LNCAP (cell line): ENCODE measurements around the gene NXPH1.

Source experiments
- TF ChIP-seq, protein P1 (sequence below): fragments of 450-650 bp; IDR thresholded peaks from 2 replicates; pipeline ENCODE4 v1.5.1; 2017; ENCODE audit warnings: mild to moderate bottlenecking

Gene NXPH1

GRCh38 chr7:8490391-8491045 lies 57.1 kb downstream of the NXPH1 start:
- TF ChIP-seq, protein P1, sequence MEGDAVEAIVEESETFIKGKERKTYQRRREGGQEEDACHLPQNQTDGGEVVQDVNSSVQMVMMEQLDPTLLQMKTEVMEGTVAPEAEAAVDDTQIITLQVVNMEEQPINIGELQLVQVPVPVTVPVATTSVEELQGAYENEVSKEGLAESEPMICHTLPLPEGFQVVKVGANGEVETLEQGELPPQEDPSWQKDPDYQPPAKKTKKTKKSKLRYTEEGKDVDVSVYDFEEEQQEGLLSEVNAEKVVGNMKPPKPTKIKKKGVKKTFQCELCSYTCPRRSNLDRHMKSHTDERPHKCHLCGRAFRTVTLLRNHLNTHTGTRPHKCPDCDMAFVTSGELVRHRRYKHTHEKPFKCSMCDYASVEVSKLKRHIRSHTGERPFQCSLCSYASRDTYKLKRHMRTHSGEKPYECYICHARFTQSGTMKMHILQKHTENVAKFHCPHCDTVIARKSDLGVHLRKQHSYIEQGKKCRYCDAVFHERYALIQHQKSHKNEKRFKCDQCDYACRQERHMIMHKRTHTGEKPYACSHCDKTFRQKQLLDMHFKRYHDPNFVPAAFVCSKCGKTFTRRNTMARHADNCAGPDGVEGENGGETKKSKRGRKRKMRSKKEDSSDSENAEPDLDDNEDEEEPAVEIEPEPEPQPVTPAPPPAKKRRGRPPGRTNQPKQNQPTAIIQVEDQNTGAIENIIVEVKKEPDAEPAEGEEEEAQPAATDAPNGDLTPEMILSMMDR: no peak

- TF ChIP-seq, protein P1: no peak
Observed at GRCh38 chr7:8491106-8491505, 57.7 kb downstream of the NXPH1 start.

GRCh38 chr7:8491544-8492489 lies 58.4 kb downstream of the NXPH1 start:
- TF ChIP-seq, protein P1: no peak

DNA sequence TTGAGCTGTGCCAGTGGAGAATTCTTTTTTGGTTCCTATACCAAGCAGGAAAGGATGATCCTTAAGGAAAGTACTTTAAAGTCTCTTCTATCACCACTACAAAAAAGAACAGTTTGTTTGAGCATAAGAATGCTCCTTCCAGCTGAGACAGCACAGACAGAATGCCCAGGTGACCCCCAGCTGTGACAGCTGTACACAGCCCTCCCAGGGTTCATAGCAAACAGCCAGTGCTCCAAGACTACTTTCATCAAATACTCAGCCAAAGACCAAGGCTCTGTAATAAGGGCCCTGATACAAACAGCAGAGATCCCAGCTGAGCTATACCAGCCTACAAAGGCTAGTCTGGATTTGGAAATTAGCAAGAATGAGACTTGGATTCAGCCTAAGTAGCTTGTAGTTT lies 65.7 kb downstream of the NXPH1 start:
- TF ChIP-seq, protein P1: no peak

DNA sequence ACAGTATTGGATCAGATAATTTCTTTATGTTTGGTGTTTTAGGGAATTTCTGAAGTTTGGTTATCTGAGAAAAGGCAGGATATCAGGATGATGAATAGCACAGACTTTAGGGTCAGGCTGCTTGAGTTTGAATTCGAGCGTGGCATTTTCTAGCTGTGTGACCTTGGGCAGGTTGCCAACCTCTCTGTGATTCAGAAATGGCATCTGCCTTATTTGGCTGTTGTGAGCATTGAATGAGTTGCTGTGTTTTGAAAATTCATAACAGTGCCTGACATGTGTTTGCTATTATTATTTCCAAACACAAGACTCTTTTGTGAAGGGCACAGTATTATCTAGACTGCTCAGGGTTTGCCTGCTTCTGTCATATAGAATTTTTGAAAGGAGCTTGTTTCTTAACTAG lies 66.9 kb downstream of the NXPH1 start:
- TF ChIP-seq, protein P1: no peak

GRCh38 chr7:8507566-8507965 lies 74.2 kb downstream of the NXPH1 start:
- TF ChIP-seq, protein P1: no peak

DNA sequence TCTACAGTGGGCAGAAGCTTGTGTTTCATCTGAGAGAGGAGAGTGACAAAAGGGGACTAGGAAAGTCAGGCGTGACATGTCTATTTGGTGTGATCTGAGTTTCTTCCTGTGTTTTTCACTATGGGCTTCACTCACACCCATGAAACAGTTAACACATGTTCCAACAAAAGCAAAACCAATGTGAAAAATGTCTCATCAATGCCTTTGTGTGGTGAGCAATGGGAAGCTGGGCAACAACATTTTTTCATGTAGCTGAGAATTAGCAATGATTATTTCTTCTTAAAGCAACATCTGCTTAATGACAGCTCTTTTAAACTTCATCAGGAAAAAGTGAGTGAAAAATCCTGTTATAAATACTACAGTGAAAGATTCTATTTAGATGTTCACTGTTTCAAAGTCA lies 76.2 kb downstream of the NXPH1 start:
- TF ChIP-seq, protein P1: no peak
